Parathyroid adenoma (tissue), 2 donors: Measurements from ENCODE around the gene STXBP6.
A peak's percentile ranks its signal among the peaks of the same experiment; 100 is the strongest.

Experiments
- H2AFZ ChIP-seq: fragments of 300-600 bp; sonication (generic); one replicate; pipeline ENCODE4 v1.7.0; 2017; ENCODE audit warnings: antibody characterized with exemption, mild to moderate bottlenecking
- H3K27ac ChIP-seq: fragments of 300-600 bp; sonication (generic); one replicate; pipeline ENCODE4 v1.7.0; 2017
- H3K27me3 ChIP-seq: fragments of 300-600 bp; sonication (generic); one replicate; pipeline ENCODE4 v1.7.0; 2017; ENCODE audit warnings: low read length; ENCODE audit not compliant: control insufficient read depth, insufficient read depth
- H3K36me3 ChIP-seq: fragments of 300-600 bp; sonication (generic); one replicate; pipeline ENCODE4 v1.7.0; 2017; ENCODE audit warnings: low read length; ENCODE audit not compliant: control insufficient read depth, insufficient read depth
- H3K4me1 ChIP-seq: fragments of 300-600 bp; sonication (generic); one replicate; pipeline ENCODE4 v1.7.0; 2017; ENCODE audit warnings: control low read depth
- H3K4me2 ChIP-seq: fragments of 300-600 bp; sonication (generic); one replicate; pipeline ENCODE4 v1.7.0; 2017; ENCODE audit warnings: low read length
- H3K4me3 ChIP-seq: fragments of 300-600 bp; sonication (generic); one replicate; pipeline ENCODE4 v1.7.0; 2017; ENCODE audit warnings: low read depth, low read length
- H3K79me2 ChIP-seq: fragments of 300-600 bp; sonication (generic); one replicate; pipeline ENCODE4 v1.7.0; 2017; ENCODE audit warnings: control low read depth
- H3K9ac ChIP-seq: fragments of 300-600 bp; sonication (generic); one replicate; pipeline ENCODE4 v1.7.0; 2017; ENCODE audit warnings: mild to moderate bottlenecking
- H3K9me3 ChIP-seq: fragments of 300-600 bp; sonication (generic); one replicate; pipeline ENCODE4 v1.7.0; 2017; ENCODE audit warnings: low read length; ENCODE audit not compliant: control insufficient read depth
- CTCF ChIP-seq: fragments of 300-600 bp; sonication (generic); IDR thresholded peaks from one replicate; pipeline ENCODE4 v1.7.0; 2017; ENCODE audit warnings: antibody characterized with exemption, mild to moderate bottlenecking
- donor health status: primary hyperparathyroidism.

Gene STXBP6

GRCh38 chr14:25042362-25043299 lies 7.3 kb downstream of the STXBP6 start:
- Histone ChIP-seq H3K79me2 (no peaks in the 10 kb centered on the region), H3K27ac (no peak overlapping the region), H3K4me1 (no peaks in the 10 kb centered on the region), H2AFZ (no peak overlapping the region), H3K4me3 (no peak overlapping the region), H3K9ac (no peak overlapping the region), H3K9me3 (no peaks in the 10 kb centered on the region), H3K27me3 (no peaks in the 10 kb centered on the region), H3K4me2 (no peak overlapping the region), H3K36me3 (no peaks in the 10 kb centered on the region)
- peak; percentile 29 for TF ChIP-seq CTCF

- H3K9me3 ChIP-seq, result no peaks in the 10 kb centered on the region
- no peaks in the 10 kb centered on the region for H3K36me3 ChIP-seq
- no peak overlapping the region for H3K9ac ChIP-seq
- H3K4me1 ChIP-seq, result no peaks in the 10 kb centered on the region
- H3K4me3 ChIP-seq, result no peak overlapping the region
- H3K27me3 ChIP-seq, result no peaks in the 10 kb centered on the region
- no peaks in the 10 kb centered on the region for H3K79me2 ChIP-seq
- H3K4me2 ChIP-seq, result peak overlapping the region; percentile 32
- no peak overlapping the region for H3K27ac ChIP-seq
- H2AFZ ChIP-seq, result no peak overlapping the region
- no peak for TF ChIP-seq CTCF
These were observed 8.0 kb downstream of the STXBP6 start for GRCh38 chr14:25041898-25042297.

- H3K36me3 ChIP-seq, result no peaks in the 10 kb centered on the region
- no peak overlapping the region for H2AFZ ChIP-seq
- no peaks in the 10 kb centered on the region for H3K9me3 ChIP-seq
- no peaks in the 10 kb centered on the region for H3K79me2 ChIP-seq
- no peak overlapping the region for H3K4me3 ChIP-seq
- no peaks in the 10 kb centered on the region for H3K4me1 ChIP-seq
- peak overlapping the region; percentile 32 for H3K4me2 ChIP-seq
- TF ChIP-seq CTCF, result no peak
- H3K27me3 ChIP-seq, result no peaks in the 10 kb centered on the region
- no peak overlapping the region for H3K27ac ChIP-seq
- H3K9ac ChIP-seq, result no peak overlapping the region
These were observed 8.5 kb downstream of the STXBP6 start for GRCh38 chr14:25041484-25041883.

- H3K9ac ChIP-seq, result no peak overlapping the region
- no peak overlapping the region for H2AFZ ChIP-seq
- H3K36me3 ChIP-seq, result no peaks in the 10 kb centered on the region
These were observed 10.0 kb downstream of the STXBP6 start for GRCh38 chr14:25039933-25040332.

More at GRCh38 chr14:25039933-25040332, 10.0 kb downstream of the STXBP6 start:
- Histone ChIP-seq H3K4me3 (no peak overlapping the region), H3K27me3 (no peaks in the 10 kb centered on the region), H3K9me3 (no peaks in the 10 kb centered on the region), H3K79me2 (no peaks in the 10 kb centered on the region), H3K4me1 (no peaks in the 10 kb centered on the region), H3K4me2 (no peak overlapping the region), H3K27ac (no peak overlapping the region)
- no peak for TF ChIP-seq CTCF
